DMS53 treated with DMSO at 0.1 percent for 48 hours (cell line): ENCODE measurements around the gene DNMT1.
"Not testable (repeated sequence)": the region's sequence is repeated elsewhere in the genome, so short reads cannot be mapped to it uniquely, and the experiment has no call there.

ENCODE experiments used
- DNase-seq: peaks from one replicate; lab custom pipeline; 2025; ENCODE audit not compliant: unreplicated experiment; lab: John Stamatoyannopoulos, UW

DNMT1 gene

DNA sequence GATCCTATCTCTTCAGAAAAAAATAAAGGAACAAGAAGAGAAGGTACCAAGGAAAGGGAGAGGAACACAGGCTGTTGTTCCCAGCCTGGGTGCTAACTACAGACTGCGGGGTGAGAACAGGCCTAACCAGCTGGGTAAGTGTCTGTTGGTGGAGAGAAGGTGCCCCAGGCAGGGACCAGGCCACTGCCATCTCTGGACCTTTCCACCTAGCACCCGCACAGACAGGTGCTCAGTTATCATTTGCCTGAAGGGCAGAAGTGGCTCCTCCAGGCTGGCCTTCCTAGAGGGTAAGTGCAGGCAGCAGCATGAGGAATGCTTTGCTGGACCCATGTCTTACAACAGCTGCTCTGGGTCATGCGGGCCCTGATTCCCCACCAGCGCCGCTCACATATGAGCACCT lies 10.1 kb downstream of the DNMT1 start:
- peak; percentile 15 for DNase-seq

DNA sequence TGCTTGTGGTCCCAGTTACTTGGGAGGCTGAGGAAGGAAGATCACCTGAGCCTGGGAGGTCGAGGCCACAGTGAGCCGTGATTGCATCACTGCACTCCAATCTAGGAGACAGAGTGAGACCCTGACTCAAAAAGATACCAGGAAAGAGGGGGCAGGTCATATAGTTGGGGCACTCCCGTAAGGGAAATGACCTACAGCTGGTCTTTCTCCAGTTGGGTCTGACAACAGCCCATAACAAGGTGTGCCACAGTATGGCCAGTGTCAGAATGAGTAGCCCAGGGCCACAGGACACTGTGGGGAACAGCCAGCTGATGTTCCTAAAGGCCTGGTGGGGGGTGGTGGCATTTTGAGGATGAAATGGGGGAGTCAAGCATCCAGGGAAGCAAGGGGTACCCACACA lies 10.8 kb downstream of the DNMT1 start:
- no peak for DNase-seq

DNA sequence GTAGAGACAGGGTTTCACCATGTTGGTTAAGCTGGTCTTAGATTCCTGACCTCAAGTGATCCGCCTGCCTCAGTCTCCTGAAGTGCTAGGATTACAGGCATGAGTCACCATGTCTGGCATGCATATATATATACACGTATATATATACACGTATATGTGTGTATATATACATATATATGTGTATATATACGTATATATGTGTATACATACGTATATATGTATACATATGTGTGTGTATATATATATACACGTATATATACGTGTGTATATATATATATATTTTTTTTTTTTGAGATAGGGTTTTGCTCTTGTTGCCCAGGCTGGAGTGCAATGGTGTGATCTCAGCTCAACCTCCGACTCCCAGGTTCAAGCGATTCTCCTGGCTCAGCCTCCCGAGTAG lies 11.9 kb downstream of the DNMT1 start:
- no peak for DNase-seq

DNA sequence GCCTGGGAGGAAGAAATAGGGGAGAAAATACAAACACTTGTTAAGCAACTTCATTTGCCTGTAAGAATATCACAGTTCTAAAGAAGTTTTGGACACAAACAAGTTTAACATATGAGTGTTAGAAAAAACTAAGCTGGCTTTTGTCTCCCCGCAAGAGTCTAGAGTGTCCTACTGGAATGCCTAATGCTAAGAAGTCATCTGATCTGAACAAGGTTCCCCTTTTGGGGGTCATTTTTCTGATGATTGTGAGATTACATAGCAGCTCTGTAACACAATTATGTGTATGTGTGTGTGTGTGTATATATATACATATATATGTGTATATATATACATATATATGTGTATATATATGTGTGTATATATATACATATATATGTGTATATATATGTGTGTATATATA lies 12.7 kb downstream of the DNMT1 start:
- no peak for DNase-seq

DNA sequence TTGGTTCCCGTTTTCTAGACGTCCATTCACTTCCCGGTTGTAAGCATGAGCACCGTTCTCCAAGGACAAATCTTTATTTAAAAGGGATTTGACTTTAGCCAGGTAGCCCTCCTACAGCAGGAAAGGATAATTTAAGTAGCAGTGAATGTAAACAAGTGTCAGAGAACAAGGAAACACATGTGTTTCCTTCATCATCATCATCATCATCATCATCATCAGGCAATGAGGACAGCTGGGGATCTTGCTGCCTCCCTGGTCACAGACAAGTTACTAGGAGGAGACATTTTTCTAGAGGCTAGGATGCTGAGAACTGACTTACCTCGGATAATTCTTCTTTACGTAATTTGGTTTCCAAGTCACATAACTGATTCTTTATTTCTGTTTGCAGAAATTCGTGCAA lies 14.3 kb downstream of the DNMT1 start:
- DNase-seq = no peak

DNA sequence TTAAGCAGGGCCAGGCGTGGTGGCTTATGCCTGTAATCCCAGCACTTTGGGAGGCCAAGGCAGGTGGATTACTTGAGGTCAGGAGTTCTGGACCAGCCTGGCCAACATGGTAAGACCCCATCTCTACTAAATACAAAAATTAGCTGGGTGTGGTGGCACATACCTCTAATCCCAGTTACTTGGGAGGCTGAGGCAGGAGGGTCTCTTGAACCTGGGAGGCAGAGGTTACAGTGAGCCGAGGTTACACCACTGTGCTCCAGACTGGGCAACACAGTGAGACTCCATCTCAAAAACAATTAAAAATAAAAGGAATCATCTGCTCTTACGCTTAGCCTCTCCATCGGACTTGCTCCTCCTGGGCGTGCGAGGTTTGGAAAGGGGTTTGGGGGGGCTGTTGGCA lies 14.7 kb downstream of the DNMT1 start:
- DNase-seq = not testable (repeated sequence)

DNA sequence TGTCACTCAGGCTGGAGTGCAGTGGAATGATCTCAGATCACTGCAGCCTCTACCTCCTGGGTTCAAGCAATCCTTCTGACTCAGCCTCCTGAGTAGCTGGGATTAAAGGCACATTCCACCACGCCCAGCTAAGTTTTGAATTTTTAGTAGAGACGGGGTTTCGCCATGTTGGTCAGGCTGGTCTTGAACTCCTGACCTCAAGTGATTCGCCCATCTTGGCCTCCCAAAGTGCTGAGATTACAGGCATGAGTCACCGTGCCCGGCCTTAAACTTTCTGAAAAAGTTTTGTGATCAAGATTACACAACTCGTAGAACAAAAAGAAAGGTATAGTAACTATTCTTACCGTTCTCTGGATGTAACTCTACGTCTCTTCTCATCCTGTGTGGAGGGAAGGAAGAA lies 21.2 kb downstream of the DNMT1 start:
- DNase-seq = no peak

DNA sequence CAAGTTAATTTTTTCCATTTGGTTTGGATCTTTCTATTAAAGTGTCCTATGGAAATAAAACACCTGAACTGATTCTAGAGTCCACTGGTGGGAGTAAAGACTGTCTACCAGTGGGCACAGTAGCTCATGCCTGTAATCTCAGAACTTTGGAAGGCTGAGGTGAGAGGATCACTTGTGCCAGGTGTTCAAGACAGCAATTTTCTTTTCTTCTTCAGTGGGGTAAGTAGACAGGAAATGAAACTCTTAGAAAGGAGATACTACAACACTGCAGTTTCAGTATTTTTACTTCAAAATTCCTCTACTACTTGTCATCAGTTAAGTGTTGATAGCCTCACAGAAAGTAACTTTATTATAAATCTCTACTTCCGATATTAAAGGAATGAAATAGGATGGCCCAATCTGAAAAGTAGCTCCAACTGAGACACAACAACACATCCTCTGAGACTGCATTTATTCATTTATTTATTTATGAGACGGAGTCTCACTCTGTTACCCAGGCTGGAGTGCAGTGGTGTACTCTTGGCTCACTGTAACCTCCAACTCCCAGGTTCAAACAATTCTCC lies 26.3 kb downstream of the DNMT1 start:
- DNase-seq = no peak

DNA sequence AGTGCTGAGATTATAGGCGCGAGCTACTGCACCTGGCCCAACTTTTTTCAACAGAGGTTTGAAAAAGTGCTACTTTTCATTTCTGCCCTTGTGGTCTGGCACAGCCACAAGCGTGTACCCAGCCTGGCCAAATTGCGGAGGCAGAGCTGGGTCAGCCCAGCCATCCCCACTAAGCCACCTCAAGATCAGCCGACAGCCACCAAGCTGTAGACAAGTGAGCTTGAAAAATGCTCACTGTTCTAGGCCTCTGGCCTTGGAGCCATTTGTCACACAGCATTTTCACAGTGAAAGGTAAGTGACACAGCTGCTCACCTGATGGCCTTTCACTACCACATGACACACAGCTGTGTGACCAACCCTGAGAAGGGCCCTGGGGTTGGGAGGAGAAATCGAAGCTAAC lies 27.3 kb downstream of the DNMT1 start:
- DNase-seq = no peak

DNA sequence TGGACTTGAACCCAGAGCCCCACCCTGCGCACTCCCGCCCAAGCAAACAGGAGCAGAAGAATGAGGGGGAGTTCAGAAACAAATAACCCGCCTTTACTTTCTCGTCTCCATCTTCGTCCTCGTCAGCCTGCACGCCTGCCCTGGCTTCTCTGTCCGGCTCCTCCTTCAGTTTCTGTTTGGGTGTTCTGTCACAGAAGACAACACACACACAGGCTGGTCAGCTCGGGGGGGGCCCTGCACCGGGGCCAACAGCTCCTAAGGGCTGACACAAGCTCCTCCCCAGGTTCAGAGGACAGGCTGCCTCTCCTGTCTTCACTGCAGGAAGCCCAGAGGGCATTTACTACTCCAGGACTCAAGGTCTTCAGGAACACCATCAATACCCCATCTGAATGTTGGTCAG lies 28.3 kb downstream of the DNMT1 start:
- not testable (repeated sequence) for DNase-seq

DNA sequence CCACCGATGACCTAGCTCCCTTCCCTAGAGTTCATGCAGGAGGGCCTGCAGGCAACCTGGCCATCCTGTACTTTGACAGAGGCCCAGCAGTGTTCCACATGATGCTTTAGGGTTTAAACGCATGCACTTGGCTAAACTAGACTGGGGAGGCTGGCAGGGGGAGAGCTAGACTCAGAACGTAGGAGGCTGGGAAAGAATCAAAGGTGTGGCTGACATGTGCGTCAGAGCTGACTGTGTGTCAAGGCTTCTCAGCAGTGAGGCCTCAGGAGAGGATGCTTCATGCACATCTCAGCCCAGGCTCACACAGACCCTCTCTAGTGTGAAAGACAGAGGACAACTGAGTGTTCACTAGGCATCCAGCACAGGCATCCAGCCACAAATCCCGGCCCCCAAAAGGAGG lies 28.7 kb downstream of the DNMT1 start:
- no peak for DNase-seq

DNA sequence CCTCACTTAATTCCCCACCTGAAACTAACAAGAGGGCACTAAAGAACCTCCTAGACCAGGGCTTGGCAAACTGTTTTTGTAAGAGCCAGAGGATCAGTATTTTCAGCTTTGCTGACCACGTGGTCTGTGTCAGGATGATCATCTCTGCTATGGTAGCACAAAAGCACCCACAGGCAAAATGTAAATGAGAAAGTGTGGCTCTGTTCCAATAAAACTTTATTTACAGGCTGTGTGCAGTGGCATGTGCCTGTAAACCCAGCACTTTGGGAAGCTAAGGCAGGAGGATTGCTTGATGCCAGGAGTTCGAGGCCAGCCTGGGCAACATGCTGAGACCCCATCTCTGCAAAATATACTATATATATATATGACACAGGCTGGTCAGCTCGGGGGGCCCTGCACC lies 31.2 kb downstream of the DNMT1 start:
- no peak for DNase-seq

DNA sequence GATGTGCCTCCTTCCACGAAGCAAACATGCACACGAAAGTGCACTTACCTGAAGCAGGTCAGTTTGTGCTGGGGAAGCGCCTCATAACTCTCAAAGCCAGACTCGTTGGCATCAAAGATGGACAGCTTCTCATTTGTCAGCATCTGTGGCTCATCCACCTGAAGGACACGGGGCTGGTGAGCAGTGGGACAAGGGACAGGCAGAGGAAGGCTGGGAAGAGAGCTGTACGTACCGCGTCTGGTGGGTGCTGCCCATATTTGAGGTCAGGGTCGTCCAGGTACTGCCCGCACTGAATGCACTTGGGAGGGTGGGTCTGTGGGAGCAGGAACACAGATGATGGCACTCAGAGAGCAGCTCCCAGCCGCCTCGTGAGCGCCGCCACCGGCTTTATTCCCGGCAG lies 35.1 kb downstream of the DNMT1 start:
- DNase-seq = no peak

DNA sequence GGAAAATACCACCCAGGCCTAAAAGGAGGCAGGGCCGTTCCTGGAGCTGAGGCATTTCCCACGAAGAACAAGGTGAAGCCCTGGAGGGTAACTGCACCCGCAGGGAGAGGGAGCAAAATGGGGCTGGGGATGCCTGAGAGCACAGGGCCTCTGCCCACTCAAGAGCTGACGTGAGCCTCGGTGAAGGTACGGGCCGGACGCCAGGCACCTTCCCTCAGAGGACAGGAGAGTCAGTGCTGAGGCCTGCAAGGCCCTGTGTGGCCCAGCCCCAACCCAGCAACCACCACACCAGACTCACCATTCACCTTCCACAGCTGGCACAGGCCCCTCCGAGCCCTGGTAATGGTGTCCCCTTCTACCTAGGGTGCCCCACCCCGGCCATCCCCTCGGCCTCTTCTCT lies 36.3 kb downstream of the DNMT1 start:
- DNase-seq = no peak

DNA sequence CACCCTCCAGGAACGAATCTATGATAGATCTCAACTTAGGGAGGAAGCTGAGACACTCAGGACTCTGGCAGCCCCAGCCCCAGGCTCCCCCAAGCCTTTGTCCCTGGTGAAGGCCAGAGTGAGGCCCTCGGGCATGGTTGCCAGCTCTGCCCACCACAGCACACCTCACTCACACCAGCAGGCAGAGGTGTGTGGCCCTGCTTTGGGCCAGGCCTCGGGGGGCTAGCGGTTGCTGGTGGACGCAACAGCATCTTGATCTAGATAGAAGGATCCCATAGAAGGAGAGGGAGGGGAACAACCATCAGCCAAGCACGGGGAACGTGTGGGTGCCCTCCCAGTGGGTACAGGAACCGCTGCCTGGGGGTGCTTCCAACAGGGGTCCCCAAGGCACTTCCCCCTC lies 36.7 kb downstream of the DNMT1 start:
- DNase-seq = no peak

DNA sequence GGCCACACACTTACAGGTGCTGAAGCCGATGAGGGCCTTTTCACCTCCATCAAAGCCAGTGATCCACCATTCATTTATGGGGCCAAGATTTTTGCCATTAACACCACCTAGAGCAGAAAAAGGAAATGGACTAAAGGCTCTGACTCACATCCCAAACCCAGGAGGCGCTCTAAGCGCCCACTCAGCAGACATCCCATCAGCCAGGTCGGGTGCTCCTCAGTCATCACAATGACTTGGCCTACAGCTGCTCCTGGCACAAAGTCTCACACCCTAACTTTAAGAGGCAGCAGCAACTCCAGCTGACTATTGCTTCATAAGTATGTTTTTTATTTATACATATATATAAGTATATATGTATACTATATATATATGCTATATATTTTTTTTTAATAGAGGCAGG lies 38.9 kb downstream of the DNMT1 start:
- DNase-seq = no peak

DNA sequence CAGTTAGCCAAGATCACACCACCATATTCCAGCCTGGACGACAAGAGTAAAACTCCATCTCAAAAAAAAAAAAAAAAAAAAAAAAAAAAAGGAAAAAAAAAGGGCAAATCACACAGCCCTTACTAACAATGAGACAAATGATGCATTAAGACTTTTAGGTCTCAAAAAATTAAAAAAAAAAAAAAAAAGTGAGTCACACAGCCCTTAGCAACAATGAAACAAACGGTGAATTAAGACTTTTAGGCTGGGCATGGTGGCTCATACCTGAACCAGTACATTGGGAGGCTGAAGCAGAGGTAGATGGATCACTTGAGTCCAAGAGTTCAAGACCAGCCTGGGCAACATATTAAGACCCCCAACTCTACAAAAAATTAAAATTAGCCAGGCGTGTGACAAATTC lies 42.7 kb downstream of the DNMT1 start:
- no peak for DNase-seq

DNA sequence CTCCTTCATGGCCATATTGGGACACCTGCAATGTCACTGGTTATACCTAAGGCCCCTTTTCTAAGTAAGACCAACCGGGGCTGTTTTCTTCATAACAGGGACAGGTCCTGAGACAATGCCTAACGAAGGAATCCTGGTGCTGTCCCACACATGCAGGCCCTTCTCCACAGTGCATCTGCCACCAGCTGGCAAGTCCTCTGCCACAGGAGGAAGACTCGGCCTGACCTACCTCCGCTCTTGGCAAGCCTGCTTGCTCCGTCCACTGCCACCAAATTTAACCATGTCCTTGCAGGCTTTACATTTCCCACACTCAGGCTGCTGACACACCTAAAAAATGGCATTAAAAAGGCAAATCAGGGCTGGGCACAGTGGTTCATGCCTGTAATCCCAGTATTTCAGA lies 43.2 kb downstream of the DNMT1 start:
- DNase-seq = no peak

DNA sequence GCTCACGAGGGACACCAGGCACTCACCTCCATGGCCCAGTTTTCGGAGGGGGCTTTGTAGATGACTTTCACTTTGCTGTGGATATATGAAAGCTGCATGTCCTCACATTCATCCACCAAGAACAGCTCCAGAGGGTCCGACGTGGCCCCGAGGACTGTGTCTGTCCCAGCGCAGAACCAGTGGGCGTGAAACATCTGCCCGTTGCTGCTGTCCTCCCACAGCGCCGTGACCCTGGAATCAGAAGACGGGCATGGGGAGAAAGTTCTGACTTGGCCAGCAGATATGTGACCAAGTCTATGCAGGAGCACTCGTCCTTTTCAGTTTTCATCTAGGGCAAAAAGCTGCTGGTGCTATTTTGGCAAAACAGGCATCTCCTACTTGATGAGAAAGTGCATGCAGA lies 45.3 kb downstream of the DNMT1 start:
- DNase-seq = no peak

DNA sequence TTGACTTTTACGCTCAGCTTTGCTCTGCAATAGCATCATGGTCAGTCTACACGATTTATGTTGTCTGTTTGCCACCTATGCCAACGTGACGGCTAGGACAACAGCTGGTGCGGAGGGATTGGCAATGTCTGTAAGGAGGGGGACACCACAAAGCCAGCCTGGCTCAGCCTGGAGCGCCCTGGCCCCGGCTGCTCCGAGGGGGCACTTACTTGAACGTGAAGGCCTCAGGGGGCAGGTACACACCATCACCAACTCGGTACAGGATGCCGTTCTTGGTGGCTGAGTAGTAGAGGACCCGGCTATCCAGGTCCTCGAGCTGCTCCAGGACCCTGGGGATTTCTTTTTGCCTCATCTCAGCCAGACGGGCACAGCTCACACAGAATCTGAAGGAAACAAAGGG lies 48.6 kb downstream of the DNMT1 start:
- DNase-seq = no peak

DNA sequence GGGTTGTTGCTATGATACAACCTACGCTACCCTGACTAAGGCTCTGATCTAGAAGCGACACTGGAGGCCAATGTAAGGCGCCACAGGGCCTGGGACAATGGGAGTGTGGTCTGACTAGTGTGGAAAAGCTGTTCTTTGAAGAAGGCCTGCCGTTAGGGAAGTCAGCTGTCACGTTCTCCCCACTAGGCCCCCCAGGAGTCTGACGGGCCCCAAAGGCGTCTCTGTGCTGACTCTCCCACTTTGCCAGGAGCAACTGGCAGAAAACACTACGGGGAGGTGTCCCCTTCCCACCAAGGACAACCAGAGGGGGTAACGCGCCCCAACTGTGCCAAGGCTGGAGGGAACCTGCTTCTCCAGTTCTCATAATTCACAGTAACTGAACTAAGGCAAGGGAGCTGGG lies 49.7 kb downstream of the DNMT1 start:
- DNase-seq = no peak

DNA sequence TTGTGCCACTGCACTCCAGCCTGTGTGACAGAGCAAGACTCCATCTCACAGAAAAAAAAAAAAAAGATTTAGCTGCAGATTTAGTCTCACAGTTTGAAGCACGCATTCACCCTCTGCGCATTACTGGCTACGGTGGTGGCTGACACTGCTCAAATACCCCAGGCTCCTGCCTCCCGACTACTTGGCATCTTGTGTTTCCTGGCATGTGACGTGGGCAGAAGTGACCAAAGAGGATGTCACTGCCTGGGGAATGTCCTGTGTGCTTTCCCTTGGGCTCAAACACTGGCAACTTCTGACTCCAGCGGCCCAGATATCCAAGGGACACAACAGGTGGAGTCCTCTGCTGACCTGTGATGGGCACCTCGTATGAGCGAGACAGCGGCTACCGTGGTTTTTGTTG lies 50.4 kb downstream of the DNMT1 start:
- DNase-seq = no peak

DNA sequence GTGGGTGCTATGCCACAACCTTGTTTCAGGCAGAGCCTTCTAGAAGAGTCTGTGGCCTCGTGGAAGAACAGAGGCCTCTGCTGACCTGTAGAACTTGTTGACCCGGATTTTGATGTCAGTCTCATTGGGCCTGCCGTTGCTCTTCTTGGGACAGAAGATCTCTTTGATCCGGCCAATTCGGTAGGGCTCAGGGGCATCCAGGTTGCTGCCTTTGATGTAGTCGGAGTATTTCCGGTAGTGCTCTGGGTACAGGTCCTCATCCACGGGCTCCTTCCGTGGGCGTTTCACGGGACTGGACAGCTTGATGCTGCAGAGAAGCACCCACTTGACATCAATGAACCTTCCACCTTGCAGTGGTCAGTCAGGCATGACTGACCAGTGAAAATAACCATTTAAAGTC lies 51.1 kb downstream of the DNMT1 start:
- no peak for DNase-seq
